HFFc6 (cell line): ENCODE results near the gene TRIM67. TPM values are rescaled to one million over a fixed set of nuclear protein-coding genes. Genes with fewer than 3 reads are reported as not detected.
"Not testable (repeated sequence)": the region's sequence is repeated elsewhere in the genome, so short reads cannot be mapped to it uniquely, and the experiment has no call there.

Experiments used
- DNase-seq: peaks from one replicate; pipeline ENCODE4 v3.0.0-alpha.2; 2018
- H3K27ac Mint-ChIP-seq: 2 replicates; pipeline ENCODE4 v1.8.0; 2020; ENCODE audit warnings: mild to moderate bottlenecking, mixed read lengths
- H3K27me3 Mint-ChIP-seq: 2 replicates; pipeline ENCODE4 v1.8.0; 2021; ENCODE audit warnings: mild to moderate bottlenecking, moderate library complexity, mixed read lengths; ENCODE audit not compliant: insufficient read depth
- H3K36me3 Mint-ChIP-seq: 2 replicates; pipeline ENCODE4 v1.8.0; 2021; ENCODE audit warnings: low read depth, mixed read lengths
- H3K4me1 Mint-ChIP-seq: 2 replicates; pipeline ENCODE4 v1.8.0; 2020; ENCODE audit warnings: low read depth, mixed read lengths
- H3K4me3 Mint-ChIP-seq: 2 replicates; pipeline ENCODE4 v1.8.0; 2020; ENCODE audit warnings: mild to moderate bottlenecking, moderate library complexity, mixed read lengths
- H3K9me3 Mint-ChIP-seq: 2 replicates; pipeline ENCODE4 v1.8.0; 2020; ENCODE audit warnings: mild to moderate bottlenecking, mixed read lengths
- CTCF ChIP-seq: fragments of 200-600 bp; sonication (generic); IDR thresholded peaks from 2 replicates; pipeline ENCODE4 v1.5.0; 2021; ENCODE audit warnings: antibody characterized with exemption, mild to moderate bottlenecking
- total RNA-seq, 6 experiments: library from RNA; stranded (reverse); fragmentation: NEBNext Ultra II Directional; extraction: Animal tissue kit (Norgen Biotek cat#: 25700); gene quantifications; 2 replicates in 1 of 6; 3 replicates in 5 of 6; pipeline ENCODE4 v1.2.3, GENCODE V29; 2021

Gene TRIM67
- total RNA-seq, 6 experiments from 2014 or later, result not detected

GRCh38 chr1:231124746-231125145, 37.1 kb upstream of the TRIM67 start:
- Mint-ChIP-seq H3K4me1 (no peaks in the 10 kb centered on the region), H3K36me3 (no peaks in the 10 kb centered on the region), H3K9me3 (peaks cover 14% of the 10 kb centered on the region), H3K27me3 (no peaks in the 10 kb centered on the region; the same call in 1 of the 2 replicates), H3K4me3 (no peak overlapping the region), H3K27ac (no peak overlapping the region)
- no peak for TF ChIP-seq CTCF
- DNase-seq, result no peak

GRCh38 chr1:231125972-231126580, 35.8 kb upstream of the TRIM67 start:
- no peaks in the 10 kb centered on the region for H3K4me1 Mint-ChIP-seq
- H3K27me3 Mint-ChIP-seq, result peaks cover 1% of the 10 kb centered on the region; the same call in 1 of the 2 replicates
- no peak for TF ChIP-seq CTCF
- H3K9me3 Mint-ChIP-seq, result peaks cover 14% of the 10 kb centered on the region
- no peaks in the 10 kb centered on the region for H3K36me3 Mint-ChIP-seq
- DNase-seq, result no peak
- no peak overlapping the region for H3K27ac Mint-ChIP-seq
- no peak overlapping the region for H3K4me3 Mint-ChIP-seq

- not testable (repeated sequence) for H3K4me1 Mint-ChIP-seq, H3K27me3 Mint-ChIP-seq, DNase-seq
Measured at GRCh38 chr1:231127106-231127505, 34.8 kb upstream of the TRIM67 start.

GRCh38 chr1:231128471-231128870, 33.4 kb upstream of the TRIM67 start:
- not testable (repeated sequence) for DNase-seq, H3K27ac Mint-ChIP-seq, H3K36me3 Mint-ChIP-seq, H3K27me3 Mint-ChIP-seq, H3K4me3 Mint-ChIP-seq, H3K4me1 Mint-ChIP-seq
- peaks cover 14% of the 10 kb centered on the region for H3K9me3 Mint-ChIP-seq

More at GRCh38 chr1:231127106-231127505, 34.8 kb upstream of the TRIM67 start:
- not testable (repeated sequence) for H3K36me3 Mint-ChIP-seq, H3K4me3 Mint-ChIP-seq, H3K27ac Mint-ChIP-seq
- peaks cover 14% of the 10 kb centered on the region for H3K9me3 Mint-ChIP-seq

GRCh38 chr1:231130544-231130943, 31.3 kb upstream of the TRIM67 start:
- peaks cover 1% of the 10 kb centered on the region for H3K27me3 Mint-ChIP-seq

GRCh38 chr1:231132591-231132990, 29.3 kb upstream of the TRIM67 start:
- H3K4me3 Mint-ChIP-seq, H3K9me3 Mint-ChIP-seq: not testable (repeated sequence)

More at GRCh38 chr1:231130544-231130943, 31.3 kb upstream of the TRIM67 start:
- Mint-ChIP-seq H3K9me3 (peaks cover 14% of the 10 kb centered on the region), H3K4me3 (no peak overlapping the region), H3K4me1 (no peaks in the 10 kb centered on the region), H3K36me3 (no peaks in the 10 kb centered on the region; the same call in 1 of the 2 replicates), H3K27ac (no peak overlapping the region)
- DNase-seq, result no peak
- no peak for TF ChIP-seq CTCF

GRCh38 chr1:231134624-231135023, 27.2 kb upstream of the TRIM67 start:
- Mint-ChIP-seq H3K4me3 (no peak overlapping the region), H3K27ac (no peak overlapping the region)
- no peak for DNase-seq

More at GRCh38 chr1:231132591-231132990, 29.3 kb upstream of the TRIM67 start:
- not testable (repeated sequence) for H3K27me3 Mint-ChIP-seq, H3K36me3 Mint-ChIP-seq, H3K4me1 Mint-ChIP-seq, H3K27ac Mint-ChIP-seq, DNase-seq

More at GRCh38 chr1:231134624-231135023, 27.2 kb upstream of the TRIM67 start:
- no peaks in the 10 kb centered on the region for H3K9me3 Mint-ChIP-seq
- no peaks in the 10 kb centered on the region; the same call in 1 of the 2 replicates for H3K36me3 Mint-ChIP-seq
- H3K27me3 Mint-ChIP-seq, result peaks cover 1% of the 10 kb centered on the region
- no peak for TF ChIP-seq CTCF
- peaks cover 19% of the 10 kb centered on the region for H3K4me1 Mint-ChIP-seq
